Activated effector memory CD4-positive, alpha-beta T cell treated with Interleukin-2 at 50 U/mL for 16 hours (primary cell): ENCODE data around the gene MPZL2.
A peak's percentile ranks its signal among the peaks of the same experiment; 100 is the strongest.

Experiments
- DNase-seq: peaks from one replicate; pipeline ENCODE4 v3.0.0-alpha.2; 2020

Gene MPZL2

DNA sequence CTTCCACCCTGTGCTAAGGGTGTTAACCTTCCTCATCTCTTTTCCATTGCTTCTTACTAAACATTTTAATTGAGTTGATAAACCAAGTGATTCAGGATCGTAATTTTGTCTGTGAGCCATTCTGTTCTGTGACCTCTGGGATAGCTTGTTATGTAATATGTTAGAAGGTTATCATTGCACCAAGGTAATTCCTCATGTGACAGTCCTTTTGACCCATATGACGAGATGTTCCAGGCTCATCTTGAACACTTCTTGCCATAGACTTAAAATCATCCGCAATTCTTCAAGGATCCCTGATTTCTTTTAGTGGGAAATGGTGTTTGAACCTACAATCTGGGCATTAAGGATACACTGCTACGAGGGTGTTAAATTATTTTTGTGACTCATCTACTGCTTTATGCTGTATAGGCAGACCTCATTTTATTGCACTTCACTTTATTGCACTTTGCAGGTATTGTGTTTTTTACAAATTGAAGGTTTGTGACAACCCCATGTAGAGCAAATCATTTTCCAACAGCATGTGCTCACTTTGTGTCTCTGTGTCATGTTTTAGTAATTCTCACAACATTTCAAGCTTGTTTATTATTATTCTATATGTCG is 19.0 kb upstream of the MPZL2 start:
- no peak for DNase-seq

DNA sequence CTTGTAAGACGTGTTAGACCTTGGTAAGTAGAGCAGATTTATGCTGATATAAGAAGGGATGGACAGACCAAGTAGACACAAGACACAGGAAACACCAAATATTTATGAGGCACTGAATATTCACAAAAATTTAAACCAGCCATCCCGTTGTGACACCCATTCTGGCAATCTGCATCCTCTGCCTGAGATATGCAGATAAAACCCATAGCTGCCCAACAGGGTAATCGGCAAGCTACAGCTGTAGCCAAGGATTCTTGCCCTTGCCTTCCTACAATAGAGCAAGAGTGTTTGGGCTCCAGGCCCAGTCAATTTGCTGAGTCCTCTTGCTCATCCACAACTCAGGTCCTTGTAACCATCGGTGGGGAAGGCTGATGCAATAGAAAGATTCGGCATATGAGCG is 18.5 kb upstream of the MPZL2 start:
- no peak for DNase-seq

DNA sequence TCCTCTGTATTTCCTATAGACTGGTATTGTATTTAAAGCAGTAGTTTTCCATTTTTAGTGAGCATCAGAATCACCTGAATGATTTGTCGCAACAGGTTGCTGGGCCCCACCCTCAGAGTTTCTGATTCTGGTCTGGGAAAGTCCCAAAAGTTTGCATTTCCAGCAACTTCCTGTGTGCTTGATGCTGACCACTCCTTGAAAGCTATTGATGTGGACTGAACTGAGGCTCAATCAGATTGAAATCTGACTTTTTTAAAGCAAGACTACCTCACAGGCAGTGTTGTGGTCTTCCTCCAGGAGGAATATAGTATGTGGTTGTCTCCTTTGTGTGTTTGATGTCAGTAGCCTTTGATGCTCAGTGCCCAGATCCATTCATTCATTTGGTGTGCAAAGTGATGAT is 17.2 kb upstream of the MPZL2 start:
- no peak for DNase-seq

DNA sequence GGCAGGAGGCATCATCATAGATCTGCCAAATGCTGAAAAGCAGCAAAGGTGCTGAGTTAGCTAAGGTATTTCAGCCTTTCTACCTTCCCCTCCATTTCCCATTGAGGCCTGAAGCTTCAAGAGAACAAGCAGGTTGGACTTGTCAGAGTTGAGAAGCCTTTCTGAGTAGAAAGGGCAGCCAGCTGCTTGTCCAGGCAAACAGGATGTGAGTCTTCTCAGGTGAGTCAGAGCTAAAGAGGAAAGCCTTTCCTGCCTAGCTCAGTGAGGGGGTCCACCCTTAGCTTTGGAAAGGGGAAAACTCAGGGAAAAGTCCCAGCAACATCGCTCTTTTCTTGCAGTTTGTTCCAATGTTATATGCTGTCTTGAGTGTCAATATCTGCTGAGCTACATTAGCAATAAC is 13.2 kb upstream of the MPZL2 start:
- no peak for DNase-seq

DNA sequence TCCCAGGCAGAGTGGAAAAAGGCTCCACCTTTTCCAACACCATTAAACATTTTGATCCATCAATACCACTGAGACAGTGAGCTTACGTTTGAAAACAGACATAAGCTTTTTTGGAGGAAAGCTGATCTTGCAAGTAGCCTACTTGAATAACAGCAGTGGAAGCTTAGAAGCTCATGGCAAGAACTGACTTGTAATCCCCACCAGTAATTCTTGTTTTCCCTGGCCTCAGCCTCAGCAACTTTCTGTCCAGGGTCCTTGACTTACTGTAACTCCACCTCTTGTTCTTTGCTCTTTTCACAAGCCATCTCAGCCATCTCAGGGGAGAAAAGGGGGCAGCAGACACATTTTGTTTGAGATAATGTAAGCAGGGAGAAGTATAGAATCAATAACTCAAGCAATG is 12.3 kb upstream of the MPZL2 start:
- DNase-seq = no peak

DNA sequence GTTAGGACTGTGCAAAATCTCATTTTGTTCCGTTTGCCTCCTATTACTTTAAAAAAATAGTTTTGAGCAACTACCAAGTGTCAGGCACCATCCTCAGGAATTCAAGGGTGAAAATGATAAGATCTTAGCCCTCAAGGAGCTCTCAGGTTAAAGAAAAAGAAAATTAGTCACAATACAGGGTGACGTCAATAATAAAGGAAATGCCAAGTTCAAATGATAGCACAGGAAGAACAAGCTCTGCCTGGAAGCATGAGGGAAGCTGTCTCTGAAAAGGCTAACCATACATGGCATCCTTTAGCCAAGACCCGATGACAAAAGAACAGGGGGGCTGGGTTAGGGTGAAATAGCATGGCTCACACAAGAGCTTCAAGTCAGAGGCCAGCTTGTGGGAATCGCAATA is 11.1 kb upstream of the MPZL2 start:
- DNase-seq = no peak

DNA sequence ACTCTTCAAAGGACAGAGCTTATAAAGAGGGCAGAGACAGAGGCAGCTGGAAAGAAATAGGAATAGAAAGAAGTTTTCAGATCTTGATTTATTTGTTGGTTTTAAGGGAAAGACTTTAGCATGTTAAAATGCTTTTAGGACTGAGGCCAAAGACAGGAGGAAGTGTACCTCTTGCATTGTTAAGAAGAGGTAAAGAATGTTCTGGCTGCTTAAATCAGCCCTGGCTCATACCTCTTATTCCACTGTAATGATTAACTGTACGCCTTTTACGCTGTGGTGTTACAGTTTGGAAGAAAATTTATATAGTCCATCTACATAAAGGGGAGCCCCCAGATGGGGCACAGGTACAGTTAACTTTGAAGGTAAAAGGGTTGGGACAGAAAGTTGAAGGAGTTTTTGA is 10.1 kb upstream of the MPZL2 start:
- DNase-seq = no peak

DNA sequence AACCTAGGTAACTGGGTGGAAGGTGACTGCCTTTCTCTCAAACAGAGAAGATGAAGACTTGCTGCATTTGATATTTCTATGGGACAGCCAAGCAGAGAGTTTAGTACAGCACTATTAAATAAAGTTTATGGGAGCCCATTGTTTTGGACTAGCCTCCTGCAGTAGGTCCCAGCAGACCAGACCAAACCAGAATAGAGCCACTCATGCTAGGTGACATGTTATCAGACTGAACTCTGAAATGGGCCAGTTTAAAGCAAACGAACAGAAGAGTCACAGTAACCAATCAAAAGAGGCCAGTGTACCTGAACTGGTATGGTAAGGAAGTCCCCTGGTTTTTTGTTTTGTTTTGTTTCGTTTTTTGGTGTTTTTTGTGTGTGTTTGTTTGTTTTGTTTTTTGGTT is 7.9 kb upstream of the MPZL2 start:
- no peak for DNase-seq

DNA sequence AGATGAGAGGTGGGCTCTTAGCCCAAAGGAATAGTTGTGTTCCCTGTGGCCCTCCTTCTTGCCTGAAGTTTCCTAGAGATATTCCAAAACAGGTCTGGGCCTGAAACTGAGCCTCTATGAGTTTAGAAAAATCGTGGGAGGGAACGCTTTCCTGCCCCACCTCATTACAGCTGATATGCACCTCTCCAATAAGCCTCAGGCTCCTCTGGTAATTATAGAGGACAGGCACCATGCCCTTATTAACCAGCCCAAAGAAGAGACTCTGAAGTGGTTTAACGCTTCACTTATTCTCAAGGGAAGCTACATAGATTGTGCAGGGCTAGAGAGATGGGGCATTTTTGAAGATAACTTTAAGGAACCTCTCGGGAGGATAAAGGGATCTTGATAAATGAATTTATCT is 3.4 kb upstream of the MPZL2 start:
- no peak for DNase-seq

DNA sequence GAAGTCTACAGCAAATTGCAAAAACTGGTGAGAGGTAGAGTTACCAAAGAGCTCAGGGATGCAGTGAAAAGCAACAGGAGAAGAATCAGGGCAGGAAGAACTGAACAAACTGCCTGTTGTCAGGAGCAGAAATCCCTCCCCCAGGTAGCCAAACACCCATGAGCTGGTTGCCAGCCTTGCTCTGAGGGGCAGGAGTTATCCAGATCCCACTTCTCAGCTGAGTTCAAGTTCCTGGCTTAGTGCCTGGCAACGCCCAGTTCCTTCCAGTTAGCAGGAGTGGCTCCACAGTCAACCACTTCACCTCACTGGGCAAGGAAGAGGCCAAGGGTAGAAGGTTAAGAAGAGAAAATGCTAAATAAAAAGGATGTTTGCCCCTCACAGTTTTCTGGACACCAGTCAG is 1.9 kb upstream of the MPZL2 start:
- DNase-seq = no peak

DNA sequence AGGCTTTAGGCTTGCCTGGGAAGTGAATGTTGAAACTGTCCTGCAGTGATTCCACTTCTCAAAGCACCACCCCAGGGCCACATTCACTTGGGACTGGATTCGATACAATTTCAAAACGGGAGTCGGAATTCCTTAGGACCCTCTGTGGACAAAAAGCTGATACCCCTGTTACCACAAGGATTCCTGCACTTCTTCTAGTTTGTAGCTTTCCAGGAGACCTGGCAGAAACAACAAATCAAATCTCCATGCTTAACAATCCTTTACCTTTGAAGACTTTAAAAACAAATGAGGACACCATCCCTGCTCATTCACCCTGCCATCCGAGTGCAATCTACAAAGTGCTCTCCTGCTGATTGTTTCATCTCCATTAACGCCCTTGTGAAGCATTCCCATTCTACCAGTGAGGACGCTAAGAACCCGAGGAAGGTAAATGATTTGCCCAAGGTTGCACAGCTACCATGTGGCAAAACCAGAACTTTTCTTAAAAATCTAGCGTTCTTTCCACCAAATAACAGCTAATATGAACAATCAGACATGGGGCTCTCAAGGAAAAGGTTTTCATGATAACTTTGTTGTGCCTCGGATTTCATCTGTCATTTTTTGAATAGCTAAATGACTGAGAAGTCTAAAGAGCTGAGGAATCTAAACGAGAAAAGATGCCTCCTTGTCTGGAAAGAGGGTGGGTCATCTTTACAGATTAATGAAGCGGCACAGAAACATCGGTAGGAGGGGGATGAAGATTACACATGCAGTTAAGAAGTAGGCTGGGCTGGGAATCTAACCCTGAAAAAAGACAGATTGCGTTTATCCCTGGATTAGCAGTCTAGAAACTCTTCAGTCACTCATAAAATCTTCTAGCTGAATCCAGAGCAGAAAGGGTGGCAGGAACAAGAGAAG is 720 bp upstream of the MPZL2 start:
- DNase-seq = no peak

DNA sequence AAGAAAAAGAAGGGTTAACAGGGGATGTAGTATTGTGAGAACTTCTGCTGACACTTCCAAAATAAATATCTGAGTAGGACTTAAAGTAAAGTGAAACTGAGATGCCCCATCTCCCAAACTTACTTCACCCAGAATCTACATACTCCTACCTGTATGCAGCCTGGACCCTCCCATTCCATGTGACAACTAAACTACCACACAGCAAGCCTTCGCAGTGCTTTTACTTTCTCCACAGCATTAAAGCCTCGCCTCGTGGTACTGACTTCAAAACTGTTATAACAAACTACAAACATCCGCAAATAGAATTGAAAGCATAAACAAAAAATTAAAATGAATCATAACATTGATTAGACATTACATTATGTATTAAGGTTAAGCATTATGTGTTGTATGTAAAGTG is 985 bp downstream of the MPZL2 start:
- no peak for DNase-seq

DNA sequence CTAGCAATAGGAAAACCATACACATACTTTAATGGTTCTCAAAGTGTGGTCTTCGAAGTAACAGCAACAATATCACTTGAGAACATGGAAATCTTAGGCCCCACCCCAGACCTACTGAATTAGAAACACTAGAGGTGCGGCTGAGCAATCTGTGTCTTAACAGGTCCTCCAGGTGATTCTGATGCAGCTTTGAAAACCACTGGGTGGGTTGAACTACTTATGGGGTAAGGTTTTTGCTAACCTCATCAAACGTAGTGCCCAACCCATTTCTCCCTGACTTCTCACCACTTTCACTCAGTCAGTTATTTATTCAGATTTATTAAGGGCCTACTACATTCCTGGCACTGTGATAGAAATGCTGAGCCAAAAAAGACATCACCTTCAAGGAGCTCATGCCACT is 3.7 kb downstream of the MPZL2 start:
- no peak for DNase-seq

DNA sequence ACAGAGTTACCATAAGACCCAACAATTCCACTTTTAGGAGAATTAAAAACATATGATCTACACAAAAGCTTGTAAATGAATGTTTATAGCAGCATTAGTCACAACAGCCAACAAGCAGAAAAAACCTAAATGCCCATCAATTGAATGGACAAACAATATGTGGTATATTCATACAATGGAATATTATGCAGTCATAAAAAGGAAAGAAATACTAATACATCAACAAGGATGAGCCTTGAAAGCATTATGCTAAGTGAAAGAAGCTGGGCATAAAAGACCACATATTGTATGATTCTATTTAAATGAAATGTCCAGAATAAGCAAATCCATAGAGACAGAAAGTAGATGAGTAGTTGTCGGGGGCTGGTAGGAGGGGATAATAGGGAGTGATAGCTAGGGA is 5.0 kb downstream of the MPZL2 start:
- DNase-seq = no peak

DNA sequence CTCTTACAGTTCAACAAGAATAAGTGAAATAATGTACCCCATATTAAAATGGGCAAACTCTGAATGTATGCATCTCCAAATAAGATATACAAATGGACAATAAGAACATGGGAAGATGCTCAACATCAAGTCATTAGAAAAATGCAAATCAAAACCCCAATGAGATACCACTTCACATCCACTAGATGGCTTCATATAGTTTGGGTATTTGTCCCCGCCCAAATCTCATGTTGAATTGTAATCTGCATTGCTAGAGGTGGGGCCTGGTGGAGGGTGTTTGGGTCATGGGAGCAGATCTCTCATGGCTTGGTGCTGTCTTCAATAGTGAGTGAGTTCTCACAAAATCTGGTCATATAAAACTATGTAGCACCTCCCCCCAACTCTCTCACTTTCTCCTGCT is 5.7 kb downstream of the MPZL2 start:
- DNase-seq = no peak

DNA sequence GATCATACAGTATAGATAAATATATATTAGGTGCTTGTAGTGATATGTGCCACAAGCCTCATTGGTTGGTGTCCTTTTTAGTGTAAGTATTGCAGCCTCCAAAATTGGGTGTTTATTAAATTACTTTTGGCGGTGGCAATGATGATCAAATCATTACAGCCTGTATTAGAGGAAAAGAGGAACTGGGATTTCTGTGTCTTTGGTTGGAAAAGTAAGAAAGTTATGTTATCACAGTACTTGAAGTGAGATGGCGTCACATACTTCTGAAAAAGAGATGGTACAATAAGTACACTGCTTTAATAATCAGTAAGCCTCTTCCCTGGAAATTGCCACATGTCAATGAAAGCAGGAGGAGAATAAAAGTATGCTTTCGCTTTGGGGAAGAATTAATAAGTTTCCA is 11.4 kb downstream of the MPZL2 start:
- DNase-seq = no peak

DNA sequence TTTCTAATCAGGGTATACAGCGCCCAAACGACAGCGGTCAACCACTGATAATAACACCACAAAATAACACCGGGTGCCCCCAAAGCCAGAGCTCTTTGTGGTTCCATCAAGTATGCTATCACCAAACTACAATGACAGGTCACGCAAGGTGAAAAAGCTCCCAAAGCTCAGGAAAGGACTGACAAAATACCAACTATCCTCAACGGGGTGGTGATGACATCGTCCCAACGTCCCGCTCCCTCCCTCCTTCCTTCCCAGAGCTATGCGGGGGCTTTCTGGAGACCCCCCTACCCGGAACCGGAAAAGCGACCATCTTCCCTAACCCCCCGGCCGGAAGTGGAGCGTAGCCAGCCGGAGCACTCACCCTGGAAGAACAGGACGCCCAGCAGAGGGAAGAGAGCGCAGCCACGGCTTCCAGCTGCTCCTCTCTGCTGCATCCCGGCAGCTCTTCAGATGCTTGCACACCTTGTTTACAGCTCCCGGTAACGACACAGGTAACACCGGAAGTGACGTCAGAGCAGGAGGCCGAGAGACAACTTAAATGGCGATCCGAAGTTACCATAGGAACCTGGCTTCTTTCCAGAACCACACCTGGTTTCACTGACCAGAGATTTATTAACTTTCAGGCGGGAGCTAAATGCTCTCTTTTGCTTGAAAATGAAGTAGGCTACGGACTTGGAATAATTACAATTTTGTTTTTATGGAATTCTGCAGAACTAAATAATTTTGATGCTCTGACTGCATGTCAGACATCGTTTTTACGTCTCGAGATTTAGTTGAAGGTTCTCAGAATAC is 12.0 kb downstream of the MPZL2 start, which contains the start of gene MPZL3:
Gene MPZL3 (minus strand): TSS at position 508 of the 795 bp plus-strand sequence. CDS start 71 bp downstream, at position 437.
- peak; percentile 69 for DNase-seq

DNA sequence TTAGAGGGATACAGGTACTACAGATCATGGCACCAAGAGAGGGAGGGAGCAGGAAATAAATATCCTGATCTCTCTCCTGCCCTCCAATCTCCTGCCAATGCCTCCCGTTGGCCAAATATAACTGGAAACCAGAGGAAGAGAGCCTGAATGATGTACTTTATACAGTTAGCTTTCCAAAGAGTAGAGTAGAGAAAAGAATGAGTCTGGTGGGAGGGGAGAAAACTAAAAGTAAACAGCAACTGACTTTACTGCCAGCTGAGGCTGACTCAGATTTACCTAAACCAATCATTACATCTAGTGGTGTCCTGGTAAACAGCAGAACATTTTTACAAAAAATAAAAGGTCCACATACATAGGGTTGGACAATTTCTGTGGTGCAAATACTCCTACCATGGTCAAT is 17.1 kb downstream of the MPZL2 start:
- DNase-seq = no peak

DNA sequence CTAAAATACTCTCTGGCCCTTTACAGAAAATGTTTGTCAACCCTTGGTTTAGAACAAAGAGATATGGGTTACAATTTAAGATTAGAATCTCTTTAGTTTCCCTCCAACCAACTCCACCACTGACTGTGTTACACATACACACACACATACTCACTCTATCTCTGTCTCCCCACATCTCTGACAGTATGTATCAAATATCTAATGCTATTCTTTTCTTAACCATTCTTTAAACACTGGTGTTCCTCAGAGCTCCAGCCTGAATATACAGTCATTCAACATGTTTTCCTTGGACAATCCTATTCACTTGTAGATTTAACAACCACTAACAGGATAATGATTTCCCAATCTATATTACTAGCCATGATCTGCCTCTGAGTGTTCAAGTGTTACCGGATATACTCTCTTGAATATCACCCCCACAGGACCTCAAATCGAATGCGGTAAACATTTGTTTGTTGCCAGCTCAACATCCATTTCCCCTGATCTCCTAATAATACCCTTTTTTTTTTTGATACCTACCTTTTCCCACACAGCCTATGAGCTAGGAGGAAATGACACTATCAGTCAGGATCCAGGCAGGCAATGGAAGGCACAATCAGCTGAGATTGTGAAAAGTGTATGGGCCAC is 18.0 kb downstream of the MPZL2 start:
- no peak for DNase-seq

DNA sequence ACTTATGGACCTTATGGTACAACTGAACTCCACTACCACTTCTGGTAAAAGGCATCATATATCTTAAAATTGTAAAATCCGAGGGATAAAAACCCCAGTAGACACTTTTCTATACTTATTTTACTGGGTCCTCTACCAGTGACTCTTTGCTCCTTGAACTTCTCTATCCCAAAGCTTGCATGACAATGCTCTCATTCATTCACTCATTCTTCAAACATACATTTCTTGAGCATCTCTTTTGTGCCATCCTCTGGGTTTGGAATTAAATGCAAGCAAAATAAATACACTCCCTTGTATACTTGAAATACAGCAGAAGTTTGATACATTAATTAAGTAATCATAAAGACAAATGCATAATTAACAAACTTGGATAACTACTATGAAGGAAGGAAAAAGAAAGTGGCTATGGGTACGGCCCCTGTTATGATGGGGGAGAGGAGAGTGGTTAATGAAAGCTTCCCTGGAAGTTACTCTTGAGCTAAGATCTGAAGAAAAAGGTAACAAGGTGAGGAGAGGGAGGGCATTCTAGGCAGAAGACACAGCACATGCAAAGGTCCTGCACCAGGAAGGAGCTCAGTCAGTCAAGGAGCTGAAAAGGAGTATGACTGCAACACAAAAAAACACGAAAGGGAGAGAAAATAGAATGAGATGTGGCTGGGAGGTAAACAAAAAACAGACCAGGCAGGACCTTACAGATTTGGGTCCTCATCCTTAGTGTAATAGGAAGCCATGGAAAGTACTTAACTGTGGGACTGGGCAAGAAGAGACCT is 19.9 kb downstream of the MPZL2 start:
- no peak for DNase-seq

DNA sequence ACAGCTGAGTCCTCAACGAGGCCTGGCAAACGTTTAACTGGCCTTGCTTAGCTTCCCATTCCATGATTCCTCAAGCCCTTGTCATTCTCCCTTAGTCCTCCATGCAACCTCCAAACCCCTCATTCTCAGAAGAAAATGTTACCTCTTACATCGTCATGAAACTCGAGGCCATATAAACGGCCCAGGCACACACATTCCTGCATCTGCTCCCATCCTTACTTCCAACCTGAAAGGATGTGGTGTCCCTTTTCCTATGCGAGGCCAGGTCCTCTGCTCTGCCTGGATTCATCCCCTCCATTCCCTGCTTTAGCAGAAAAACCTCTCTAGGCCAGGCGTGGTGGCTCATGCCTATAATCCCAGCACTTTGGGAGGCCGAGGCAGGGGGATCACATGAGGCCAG is 20.9 kb downstream of the MPZL2 start:
- DNase-seq = no peak

DNA sequence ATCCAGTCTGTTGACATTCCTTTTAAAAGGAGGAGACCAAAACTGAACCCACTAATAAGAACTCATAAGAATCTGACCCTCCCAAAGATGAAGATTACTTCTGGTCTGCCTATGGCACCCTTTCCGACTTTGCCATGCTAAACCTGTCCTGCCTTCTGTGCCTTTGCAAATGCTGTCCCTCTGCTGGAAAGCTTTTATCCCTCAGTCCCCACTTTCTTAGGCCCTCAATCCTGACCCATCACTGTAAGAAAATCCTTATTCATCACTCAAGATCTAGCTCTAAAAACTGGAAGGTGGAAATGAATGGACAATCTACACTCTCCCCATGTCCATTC is 22.4 kb downstream of the MPZL2 start:
- no peak for DNase-seq
